Measurements from ENCODE around the gene KMT2A. TPM values are rescaled to one million over a fixed set of nuclear protein-coding genes. Genes with fewer than 3 reads are reported as not detected.

Gene KMT2A
- total RNA-seq, 1 donor from 2014 or later, result 63.6 TPM

GRCh38 chr11:118560806-118561205 is 124.5 kb downstream of the KMT2A start:
- H3K4me3 ChIP-seq, result no peak overlapping the region
- H3K36me3 ChIP-seq, result peaks cover 4% of the 10 kb centered on the region
- no peak overlapping the region for H2AFZ ChIP-seq (replicated peaks)
- Mint-ChIP-seq H3K27ac (no peak overlapping the region), H3K36me3 (peaks cover 21% of the 10 kb centered on the region), H3K4me1 (peaks cover 11% of the 10 kb centered on the region), H3K27me3 (ENCODE audit: insufficient read depth, low read depth) (no peaks in the 10 kb centered on the region), H3K9me3 (no peaks in the 10 kb centered on the region), H3K4me3 (no peak overlapping the region)
- H3K9me3 ChIP-seq (ENCODE audit: low read depth), result no peaks in the 10 kb centered on the region
- H3F3A ChIP-seq (ENCODE audit: low read depth), result peaks cover 3% of the 10 kb centered on the region
- H3K79me2 ChIP-seq (ENCODE audit: low read depth), result no peaks in the 10 kb centered on the region
- H4K20me1 ChIP-seq (ENCODE audit: low read depth), result peaks cover 4% of the 10 kb centered on the region
- no peak for TF ChIP-seq CTCF (IDR thresholded peaks at IDR 0.05)
- no peak for TF ChIP-seq EZH2phosphoT487 (IDR thresholded peaks at IDR 0.05)
- no peak for TF ChIP-seq EZH2 (IDR thresholded peaks at IDR 0.05)
- H3K4me1 ChIP-seq, result no peaks in the 10 kb centered on the region
- DNase-seq (ENCODE audit: low spot score), result no peak
- no peak overlapping the region for H3K27ac ChIP-seq
- H3K27me3 ChIP-seq, result no peaks in the 10 kb centered on the region
- H3K9ac ChIP-seq, result no peak overlapping the region
- H3K4me2 ChIP-seq, result no peak overlapping the region

DNA sequence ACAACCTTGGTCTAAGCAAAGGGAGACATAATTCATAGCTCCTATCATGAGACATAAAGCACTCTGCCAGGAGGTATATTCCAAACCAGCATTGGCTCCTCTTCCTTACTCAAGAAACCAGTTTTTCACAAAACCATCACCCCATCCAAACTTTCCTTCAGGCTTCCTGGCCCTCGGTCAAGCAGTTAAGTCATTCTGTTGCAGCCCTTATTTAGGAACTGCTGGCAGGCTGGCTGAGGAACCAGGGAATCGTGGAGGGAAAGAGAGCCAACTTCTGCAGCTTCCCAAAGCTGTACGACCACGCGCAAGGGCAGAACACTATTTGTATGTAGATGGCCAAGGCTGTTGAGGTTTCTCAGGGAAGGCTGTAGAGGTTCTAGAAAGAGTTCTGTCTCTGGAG is 128.8 kb downstream of the KMT2A start:
- Mint-ChIP-seq H3K36me3 (peaks cover 5% of the 10 kb centered on the region), H3K27me3 (ENCODE audit: insufficient read depth, low read depth) (no peaks in the 10 kb centered on the region), H3K9me3 (no peaks in the 10 kb centered on the region), H3K4me1 (peaks cover 11% of the 10 kb centered on the region), H3K27ac (no peak overlapping the region), H3K4me3 (peak overlapping the region; percentile 81)
- Histone ChIP-seq H3K4me1 (no peaks in the 10 kb centered on the region), H3K27ac (no peak overlapping the region), H3K36me3 (no peaks in the 10 kb centered on the region), H3F3A (ENCODE audit: low read depth) (peaks cover 6% of the 10 kb centered on the region), H3K79me2 (ENCODE audit: low read depth) (no peaks in the 10 kb centered on the region), H3K4me2 (peak overlapping the region; percentile 92), H4K20me1 (ENCODE audit: low read depth) (peaks cover 4% of the 10 kb centered on the region), H2AFZ (replicated peaks) (no peak overlapping the region), H3K4me3 (peak overlapping the region; percentile 83), H3K27me3 (no peaks in the 10 kb centered on the region), H3K9ac (peak overlapping the region; percentile 37), H3K9me3 (ENCODE audit: low read depth) (no peaks in the 10 kb centered on the region)
- TF ChIP-seq CTCF (IDR thresholded peaks at IDR 0.05), result no peak
- no peak for TF ChIP-seq EZH2phosphoT487 (IDR thresholded peaks at IDR 0.05)
- no peak for TF ChIP-seq EZH2 (IDR thresholded peaks at IDR 0.05)
- DNase-seq (ENCODE audit: low spot score), result no peak

DNA sequence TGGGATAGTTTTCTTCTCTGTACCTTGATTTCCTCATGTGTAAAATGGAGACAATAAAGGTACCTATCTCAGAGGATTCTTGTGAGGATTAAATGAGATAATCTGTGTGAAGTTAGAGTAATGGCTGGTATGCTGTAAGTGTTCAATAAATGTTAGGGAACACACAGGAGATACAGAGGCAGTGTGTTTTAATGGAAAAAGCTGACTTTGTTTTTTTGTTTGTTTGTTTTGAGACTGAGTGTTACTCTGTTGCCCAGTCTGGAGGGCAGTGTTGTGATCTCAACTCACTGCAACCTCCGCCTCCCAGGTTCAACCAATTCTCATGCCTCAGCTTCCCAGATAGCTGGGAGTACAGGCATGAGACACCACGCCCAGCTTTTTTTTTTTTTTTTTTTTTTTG is 133.4 kb downstream of the KMT2A start:
- peaks cover 8% of the 10 kb centered on the region for H3F3A ChIP-seq (ENCODE audit: low read depth)
- Mint-ChIP-seq H3K9me3 (no peaks in the 10 kb centered on the region), H3K4me3 (no peak overlapping the region), H3K27ac (no peak overlapping the region), H3K27me3 (ENCODE audit: insufficient read depth, low read depth) (no peaks in the 10 kb centered on the region), H3K4me1 (peaks cover 26% of the 10 kb centered on the region), H3K36me3 (peaks cover 1% of the 10 kb centered on the region)
- H3K27me3 ChIP-seq, result no peaks in the 10 kb centered on the region
- H3K4me1 ChIP-seq, result peaks cover 14% of the 10 kb centered on the region
- TF ChIP-seq EZH2phosphoT487 (IDR thresholded peaks at IDR 0.05) (no peak), EZH2 (IDR thresholded peaks at IDR 0.05) (no peak), CTCF (IDR thresholded peaks at IDR 0.05) (no peak)
- no peaks in the 10 kb centered on the region for H3K9me3 ChIP-seq (ENCODE audit: low read depth)
- no peaks in the 10 kb centered on the region for H3K36me3 ChIP-seq
- no peak overlapping the region for H2AFZ ChIP-seq (replicated peaks)
- H3K4me2 ChIP-seq, result no peak overlapping the region
- DNase-seq (ENCODE audit: low spot score), result no peak
- H3K27ac ChIP-seq, result no peak overlapping the region
- H4K20me1 ChIP-seq (ENCODE audit: low read depth), result peaks cover 22% of the 10 kb centered on the region
- H3K9ac ChIP-seq, result no peak overlapping the region
- H3K79me2 ChIP-seq (ENCODE audit: low read depth), result peaks cover 24% of the 10 kb centered on the region
- H3K4me3 ChIP-seq, result no peak overlapping the region
